ENCODE results near the gene SH2D3C. TPM values are rescaled to one million over a fixed set of nuclear protein-coding genes. Genes with fewer than 3 reads are reported as not detected.

SH2D3C gene
- total RNA-seq, 3 donors from 2014 or later: 5.9 to 10.8 (median 7.0) TPM

GRCh38 chr9:127711226-127711701 is 67.2 kb downstream of the SH2D3C start:
- no peak for DNase-seq
- Mint-ChIP-seq H3K4me1 (ENCODE audit: low read depth) (peaks cover 39% of the 10 kb centered on the region), H3K36me3 (ENCODE audit: insufficient read depth) (no peaks in the 10 kb centered on the region), H3K4me3 (peak overlapping the region; percentile 35), H3K9me3 (no peaks in the 10 kb centered on the region), H3K27me3 (ENCODE audit: low read depth) (no peaks in the 10 kb centered on the region)
- no peak for ATAC-seq

GRCh38 chr9:127710204-127710783 is 68.2 kb downstream of the SH2D3C start:
- no peak for DNase-seq
- no peak overlapping the region for H3K4me3 Mint-ChIP-seq
- no peaks in the 10 kb centered on the region for H3K36me3 Mint-ChIP-seq (ENCODE audit: insufficient read depth)

GRCh38 chr9:127708952-127709587 is 69.4 kb downstream of the SH2D3C start:
- Mint-ChIP-seq H3K4me3 (no peak overlapping the region), H3K36me3 (ENCODE audit: insufficient read depth) (no peaks in the 10 kb centered on the region), H3K9me3 (no peaks in the 10 kb centered on the region), H3K4me1 (ENCODE audit: low read depth) (peaks cover 27% of the 10 kb centered on the region), H3K27me3 (ENCODE audit: low read depth) (no peaks in the 10 kb centered on the region)
- no peak for ATAC-seq
- no peak for DNase-seq

More at GRCh38 chr9:127710204-127710783, 68.2 kb downstream of the SH2D3C start:
- no peaks in the 10 kb centered on the region for H3K27me3 Mint-ChIP-seq (ENCODE audit: low read depth)
- H3K9me3 Mint-ChIP-seq: no peaks in the 10 kb centered on the region
- peaks cover 31% of the 10 kb centered on the region for H3K4me1 Mint-ChIP-seq (ENCODE audit: low read depth)
- no peak for ATAC-seq

GRCh38 chr9:127707766-127708165 is 70.7 kb downstream of the SH2D3C start:
- H3K4me3 Mint-ChIP-seq: no peak overlapping the region
- no peaks in the 10 kb centered on the region for H3K9me3 Mint-ChIP-seq
- peaks cover 25% of the 10 kb centered on the region for H3K4me1 Mint-ChIP-seq (ENCODE audit: low read depth)
- H3K27me3 Mint-ChIP-seq (ENCODE audit: low read depth): no peaks in the 10 kb centered on the region
- DNase-seq (no peak), ATAC-seq (peak; percentile 54 to 70)
- no peaks in the 10 kb centered on the region for H3K36me3 Mint-ChIP-seq (ENCODE audit: insufficient read depth)

- Mint-ChIP-seq H3K9me3 (no peaks in the 10 kb centered on the region), H3K27me3 (ENCODE audit: low read depth) (no peaks in the 10 kb centered on the region), H3K4me3 (no peak within 1 kb of the TSS), H3K4me1 (ENCODE audit: low read depth) (peaks cover 25% of the 10 kb centered on the region), H3K36me3 (ENCODE audit: insufficient read depth) (no peaks in the 10 kb centered on the region)
- DNase-seq (no peak), ATAC-seq (no peak)
These were observed 71.6 kb downstream of the SH2D3C start, which contains the start of gene CFAP157 for GRCh38 chr9:127706836-127707241. Gene CFAP157 (plus strand): TSS chr9:127706988. CDS start chr9:127707032, 44 bp downstream.

GRCh38 chr9:127705577-127706379 is 72.7 kb downstream of the SH2D3C start:
- H3K36me3 Mint-ChIP-seq (ENCODE audit: insufficient read depth): no peaks in the 10 kb centered on the region
- peaks cover 16% of the 10 kb centered on the region for H3K4me1 Mint-ChIP-seq (ENCODE audit: low read depth)
- ATAC-seq: no peak
- DNase-seq: no peak
- H3K27me3 Mint-ChIP-seq (ENCODE audit: low read depth): no peaks in the 10 kb centered on the region
- no peak overlapping the region for H3K4me3 Mint-ChIP-seq
- H3K9me3 Mint-ChIP-seq: no peaks in the 10 kb centered on the region

GRCh38 chr9:127703289-127703946 is 75.0 kb downstream of the SH2D3C start:
- Mint-ChIP-seq H3K4me3 (no peak overlapping the region), H3K36me3 (ENCODE audit: insufficient read depth) (no peaks in the 10 kb centered on the region), H3K4me1 (ENCODE audit: low read depth) (peaks cover 21% of the 10 kb centered on the region), H3K9me3 (no peaks in the 10 kb centered on the region), H3K27me3 (ENCODE audit: low read depth) (peaks cover 2% of the 10 kb centered on the region)
- DNase-seq (no peak), ATAC-seq (no peak)

GRCh38 chr9:127700594-127701255 is 77.7 kb downstream of the SH2D3C start:
- H3K4me3 Mint-ChIP-seq: no peak overlapping the region
- no peaks in the 10 kb centered on the region for H3K9me3 Mint-ChIP-seq
- H3K4me1 Mint-ChIP-seq (ENCODE audit: low read depth): peaks cover 13% of the 10 kb centered on the region
- no peaks in the 10 kb centered on the region for H3K36me3 Mint-ChIP-seq (ENCODE audit: insufficient read depth)
- peaks cover 2% of the 10 kb centered on the region for H3K27me3 Mint-ChIP-seq (ENCODE audit: low read depth)
- ATAC-seq: no peak
- no peak for DNase-seq

- Mint-ChIP-seq H3K36me3 (ENCODE audit: insufficient read depth) (no peaks in the 10 kb centered on the region), H3K4me1 (ENCODE audit: low read depth) (peaks cover 13% of the 10 kb centered on the region), H3K4me3 (no peak overlapping the region), H3K9me3 (no peaks in the 10 kb centered on the region), H3K27me3 (ENCODE audit: low read depth) (peaks cover 2% of the 10 kb centered on the region)
- ATAC-seq (no peak), DNase-seq (no peak)
These were observed 78.3 kb downstream of the SH2D3C start for GRCh38 chr9:127700140-127700539.

GRCh38 chr9:127698985-127699670 is 79.3 kb downstream of the SH2D3C start:
- Mint-ChIP-seq H3K4me3 (peak overlapping the region; percentile 69), H3K27me3 (ENCODE audit: low read depth) (peaks cover 2% of the 10 kb centered on the region), H3K36me3 (ENCODE audit: insufficient read depth) (no peaks in the 10 kb centered on the region), H3K9me3 (no peaks in the 10 kb centered on the region), H3K4me1 (ENCODE audit: low read depth) (peaks cover 13% of the 10 kb centered on the region)
- ATAC-seq: peak; percentile 100
- peak; percentile 74 for DNase-seq

GRCh38 chr9:127698386-127698785 is 80.1 kb downstream of the SH2D3C start:
- DNase-seq (no peak), ATAC-seq (no peak)
- Mint-ChIP-seq H3K9me3 (no peaks in the 10 kb centered on the region), H3K4me3 (no peak overlapping the region), H3K36me3 (ENCODE audit: insufficient read depth) (no peaks in the 10 kb centered on the region), H3K27me3 (ENCODE audit: low read depth) (peaks cover 2% of the 10 kb centered on the region), H3K4me1 (ENCODE audit: low read depth) (peaks cover 13% of the 10 kb centered on the region)

GRCh38 chr9:127697575-127697974 is 80.9 kb downstream of the SH2D3C start:
- no peak overlapping the region for H3K4me3 Mint-ChIP-seq
- H3K27me3 Mint-ChIP-seq (ENCODE audit: low read depth): peaks cover 2% of the 10 kb centered on the region
- H3K4me1 Mint-ChIP-seq (ENCODE audit: low read depth): peaks cover 13% of the 10 kb centered on the region
- DNase-seq (no peak), ATAC-seq (no peak)
- H3K9me3 Mint-ChIP-seq: no peaks in the 10 kb centered on the region
- no peaks in the 10 kb centered on the region for H3K36me3 Mint-ChIP-seq (ENCODE audit: insufficient read depth)

- no peak overlapping the region for H3K4me3 Mint-ChIP-seq
- ATAC-seq (no peak), DNase-seq (no peak)
- peaks cover 2% of the 10 kb centered on the region for H3K36me3 Mint-ChIP-seq (ENCODE audit: insufficient read depth)
- no peaks in the 10 kb centered on the region for H3K9me3 Mint-ChIP-seq
- H3K27me3 Mint-ChIP-seq (ENCODE audit: low read depth): peaks cover 2% of the 10 kb centered on the region
- peaks cover 10% of the 10 kb centered on the region for H3K4me1 Mint-ChIP-seq (ENCODE audit: low read depth)
These were observed 83.4 kb downstream of the SH2D3C start for GRCh38 chr9:127694890-127695720.

Data from activated T-cell treated with anti-CD3 and anti-CD28 coated beads, Interleukin-2, amount 50 U/mL, for 4 hours (primary cell).